Gastroesophageal sphincter (tissue), 4 donors: Measurements from ENCODE around the gene ABRACL. TPM values are rescaled to one million over a fixed set of nuclear protein-coding genes. Genes with fewer than 3 reads are reported as not detected.

Experiments
- ATAC-seq: fragments of 150-250 bp; one replicate; pipeline ENCODE4 v1.9.1; 2016; ENCODE audit warnings: mild to moderate bottlenecking, moderate library complexity
- H3K27ac ChIP-seq, 4 donors: fragments of 200-600 bp; sonication (generic) in 3 of 4; 1 replicate in 3 of 4; 2 replicates in 1 of 4; pipeline ENCODE4 v1.5.1; 2016 to 2019
- H3K27me3 ChIP-seq: fragments of 200-600 bp; sonication (generic); one replicate; pipeline ENCODE4 v1.5.1; 2019
- H3K36me3 ChIP-seq, 2 donors: fragments of 200-600 bp; sonication (generic); one replicate each; pipeline ENCODE4 v1.5.1; 2019; ENCODE audit warnings: control low read depth in 1 of 2
- H3K4me1 ChIP-seq, 3 donors: fragments of 200-600 bp; sonication (generic); 1 replicate in 2 of 3; 2 replicates in 1 of 3; pipeline ENCODE4 v1.5.1; 2016 to 2019; ENCODE audit warnings: control low read depth in 2 of 3
- H3K4me3 ChIP-seq, 2 donors: fragments of 200-600 bp; sonication (generic); one replicate each; pipeline ENCODE4 v1.5.1; 2019; ENCODE audit warnings: mild to moderate bottlenecking in 1 of 2, moderate library complexity in 1 of 2
- H3K9me3 ChIP-seq, 3 donors: fragments of 200-600 bp; sonication (generic); one replicate each; pipeline ENCODE4 v1.5.1; 2017 to 2019; ENCODE audit warnings: control low read depth in 2 of 3
- EP300 ChIP-seq: sonication (generic); formaldehyde crosslinking; IDR thresholded peaks from one replicate; pipeline ENCODE4 v1.6.1; 2017; ENCODE audit warnings: antibody characterized with exemption, mild to moderate bottlenecking
- POLR2A ChIP-seq, 2 donors: fragments of 450-650 bp; IDR thresholded peaks; one replicate each; pipeline ENCODE4 v1.6.1; 2017; ENCODE audit warnings: antibody characterized with exemption in 2 of 2, mild to moderate bottlenecking in 2 of 2, moderate library complexity in 1 of 2
- POLR2AphosphoS5 ChIP-seq: sonication (generic); formaldehyde crosslinking; IDR thresholded peaks from one replicate; pipeline ENCODE4 v1.6.1; 2017; ENCODE audit warnings: antibody characterized with exemption
- WGBS, 2 donors: methylation state at CpG; one replicate each; pipeline ENCODE4 v1.1.5; 2018; ENCODE audit warnings: low coverage in 1 of 2; 5-methylcytosine and 5-hydroxymethylcytosine counted together
- total RNA-seq, 4 donors: library from RNA; depleted of rRNA; stranded (reverse); fragments of >200 nt; gene quantifications; one replicate each; pipeline ENCODE4 v1.1.0, GENCODE V29; 2016
- TF ChIP-seq, protein P1 (sequence below), 4 experiments: fragments of 200-600 bp in 2 of 4; fragments of 450-650 bp in 2 of 4; sonication (generic) in 1 of 4; IDR thresholded peaks; one replicate each; pipeline ENCODE4 v1.5.1; 2017 to 2019; ENCODE audit warnings: antibody characterized with exemption in 4 of 4, mild to moderate bottlenecking in 2 of 4, moderate library complexity in 2 of 4

Gene ABRACL
- total RNA-seq, 4 donors from 2014 or later, result 0.78 to 11.9 (median 8.4) TPM

DNA sequence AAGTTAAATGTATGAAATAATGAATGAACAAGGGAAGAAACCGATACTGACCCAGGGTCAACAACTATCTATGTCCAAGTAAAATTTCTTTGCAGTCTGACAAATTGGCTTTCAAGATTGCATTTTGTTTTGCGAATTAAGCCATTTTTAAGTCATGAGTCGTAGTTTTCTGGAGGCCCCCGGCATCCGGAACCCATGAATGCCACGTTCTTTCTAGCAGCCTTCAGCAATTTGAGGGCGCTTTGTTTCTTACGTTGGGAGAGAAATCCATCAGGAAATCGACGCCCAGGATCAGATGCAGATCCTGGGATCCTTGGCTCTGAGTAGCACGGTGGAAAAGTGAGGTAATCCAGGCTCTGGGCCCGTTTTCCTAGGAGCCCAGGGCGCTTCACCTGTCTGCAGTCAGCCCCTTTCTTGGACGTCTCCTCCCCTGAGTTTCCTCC lies 309 bp upstream of the ABRACL start:
- 3 to 4% methylated on average over 7 to 10 of the region's 14 CpGs for WGBS, 2 donors
- ATAC-seq, result no peak
- no peaks in the 10 kb centered on the region for H3K27me3 ChIP-seq
- TF ChIP-seq, protein P1, sequence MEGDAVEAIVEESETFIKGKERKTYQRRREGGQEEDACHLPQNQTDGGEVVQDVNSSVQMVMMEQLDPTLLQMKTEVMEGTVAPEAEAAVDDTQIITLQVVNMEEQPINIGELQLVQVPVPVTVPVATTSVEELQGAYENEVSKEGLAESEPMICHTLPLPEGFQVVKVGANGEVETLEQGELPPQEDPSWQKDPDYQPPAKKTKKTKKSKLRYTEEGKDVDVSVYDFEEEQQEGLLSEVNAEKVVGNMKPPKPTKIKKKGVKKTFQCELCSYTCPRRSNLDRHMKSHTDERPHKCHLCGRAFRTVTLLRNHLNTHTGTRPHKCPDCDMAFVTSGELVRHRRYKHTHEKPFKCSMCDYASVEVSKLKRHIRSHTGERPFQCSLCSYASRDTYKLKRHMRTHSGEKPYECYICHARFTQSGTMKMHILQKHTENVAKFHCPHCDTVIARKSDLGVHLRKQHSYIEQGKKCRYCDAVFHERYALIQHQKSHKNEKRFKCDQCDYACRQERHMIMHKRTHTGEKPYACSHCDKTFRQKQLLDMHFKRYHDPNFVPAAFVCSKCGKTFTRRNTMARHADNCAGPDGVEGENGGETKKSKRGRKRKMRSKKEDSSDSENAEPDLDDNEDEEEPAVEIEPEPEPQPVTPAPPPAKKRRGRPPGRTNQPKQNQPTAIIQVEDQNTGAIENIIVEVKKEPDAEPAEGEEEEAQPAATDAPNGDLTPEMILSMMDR (IDR thresholded peaks at IDR 0.05), result no peak
- no peak for TF ChIP-seq EP300
- TF ChIP-seq POLR2A (IDR thresholded peaks at IDR 0.05), result no peak
- TF ChIP-seq POLR2AphosphoS5, result no peak
- H3K9me3 ChIP-seq, result no peaks in the 10 kb centered on the region
- H3K36me3 ChIP-seq, result no peaks in the 10 kb centered on the region
- H3K4me1 ChIP-seq, result peaks cover 0 to 21% (median 5%) of the 10 kb centered on the region in 3 donors
- H3K4me3 ChIP-seq, result peak overlapping the region; percentile 57 to 93
- peak overlapping the region in 3 of 4 donors; percentile 78 to 85 (median 79) for H3K27ac ChIP-seq

DNA sequence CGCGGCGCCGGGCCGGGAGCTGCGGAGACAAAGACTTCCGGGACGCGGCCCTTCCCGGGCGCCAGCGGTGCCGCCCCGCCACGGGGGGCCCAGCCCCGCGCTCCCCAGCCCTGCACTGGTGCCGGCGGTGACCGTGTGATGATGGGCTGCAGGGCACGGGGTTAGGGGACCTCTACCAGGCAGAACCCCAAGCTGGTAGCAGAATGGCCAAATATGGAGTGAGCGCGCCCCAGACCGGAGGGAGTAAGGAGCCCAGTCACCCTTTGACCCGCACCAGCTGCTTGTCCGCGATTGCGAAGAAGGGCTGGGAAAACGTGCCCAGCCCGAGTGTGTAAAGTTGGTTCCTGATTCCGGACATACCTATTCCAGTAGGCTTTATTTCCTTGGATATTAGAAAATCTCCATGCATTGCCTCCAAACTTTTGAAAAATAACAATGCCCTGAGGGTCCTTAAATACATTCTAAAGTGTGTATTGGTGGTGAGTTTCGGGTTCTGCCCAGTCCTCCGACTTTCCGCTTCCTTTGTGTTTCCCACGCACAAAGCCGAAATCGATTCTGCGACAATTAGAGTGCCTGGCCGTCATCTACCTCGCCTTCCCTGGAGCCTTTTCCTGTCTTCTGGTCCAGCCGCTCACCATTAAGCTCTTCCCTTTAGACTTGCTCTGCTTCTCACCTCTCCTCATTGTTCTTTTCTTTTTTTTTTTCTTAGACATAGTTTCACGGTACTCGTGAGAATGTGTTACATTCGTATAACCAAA lies 1.1 kb downstream of the ABRACL start:
- peak; percentile 70 for ATAC-seq
- 15 to 20% methylated on average over 15 to 23 of the region's 44 CpGs for WGBS, 2 donors
- peak overlapping the region in 3 of 4 donors; percentile 78 to 85 (median 79) for H3K27ac ChIP-seq
- H3K4me1 ChIP-seq, result peaks cover 0 to 21% (median 5%) of the 10 kb centered on the region in 3 donors
- H3K4me3 ChIP-seq, result peak overlapping the region; percentile 57 to 93
- TF ChIP-seq POLR2A (IDR thresholded peaks at IDR 0.05) (no peak), POLR2AphosphoS5 (peak; percentile 52)
- TF ChIP-seq, protein P1 (IDR thresholded peaks at IDR 0.05), result no peak
- no peaks in the 10 kb centered on the region for H3K9me3 ChIP-seq
- no peaks in the 10 kb centered on the region for H3K27me3 ChIP-seq
- no peaks in the 10 kb centered on the region for H3K36me3 ChIP-seq

DNA sequence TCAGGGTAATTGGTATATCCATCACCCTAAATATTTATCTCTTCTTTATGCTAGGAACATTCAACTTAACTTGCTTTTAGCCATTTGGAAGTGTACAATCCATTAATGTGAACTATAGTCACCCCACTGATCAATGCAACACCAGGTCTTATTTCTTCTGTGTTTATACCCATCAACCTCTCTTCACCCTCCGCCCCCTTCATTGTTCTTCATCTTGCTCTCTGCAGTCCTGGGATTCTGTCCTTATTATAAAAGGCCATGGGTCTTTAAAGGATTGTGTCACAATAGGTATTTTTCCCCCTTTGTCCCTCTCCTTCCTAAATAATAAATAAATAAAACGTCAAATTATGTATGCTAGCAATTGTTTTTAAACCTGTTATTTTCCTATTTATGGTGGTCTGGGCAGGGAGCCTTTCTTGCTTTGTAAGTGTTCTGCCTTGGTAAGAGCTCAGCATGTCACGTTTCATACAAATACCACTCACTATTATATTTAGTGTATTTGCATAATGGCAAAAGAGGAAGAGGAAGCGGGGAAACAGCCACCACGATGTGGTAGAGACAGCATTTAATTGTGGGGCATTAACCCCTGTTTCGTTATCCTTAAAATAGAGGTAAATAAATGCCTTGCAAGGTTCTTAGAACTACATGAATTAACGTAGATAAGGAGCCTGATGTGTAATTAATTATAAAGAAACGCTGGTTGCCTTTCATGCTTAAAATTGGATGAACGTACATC lies 1.9 kb downstream of the ABRACL start:
- H3K27ac ChIP-seq, result peak overlapping the region in 2 of 4 donors; percentile 79 to 85
- H3K4me3 ChIP-seq, result peak overlapping the region in 1 of 2 donors; percentile 93
- 66 to 82% methylated on average over 9 of the region's 9 CpGs for WGBS, 2 donors
- ATAC-seq, result no peak
- H3K36me3 ChIP-seq, result peaks cover 0 to 6% of the 10 kb centered on the region in 2 donors
- H3K9me3 ChIP-seq, result no peaks in the 10 kb centered on the region
- TF ChIP-seq, protein P1 (IDR thresholded peaks at IDR 0.05), result no peak
- no peak for TF ChIP-seq POLR2AphosphoS5
- TF ChIP-seq POLR2A (IDR thresholded peaks at IDR 0.05), result no peak
- TF ChIP-seq EP300, result no peak
- no peaks in the 10 kb centered on the region for H3K27me3 ChIP-seq
- peaks cover 0 to 21% (median 5%) of the 10 kb centered on the region in 3 donors for H3K4me1 ChIP-seq

- ATAC-seq, result no peak
- no peaks in the 10 kb centered on the region for H3K4me1 ChIP-seq
- H3K9me3 ChIP-seq, result no peaks in the 10 kb centered on the region
- H3K4me3 ChIP-seq, result no peak overlapping the region
- no peaks in the 10 kb centered on the region for H3K27me3 ChIP-seq
- peaks cover 0 to 44% of the 10 kb centered on the region in 2 donors for H3K36me3 ChIP-seq
- 69 to 79% methylated on average over 5 of the region's 5 CpGs for WGBS, 2 donors
- TF ChIP-seq, protein P1 (IDR thresholded peaks at IDR 0.05), result no peak
- no peak for TF ChIP-seq POLR2AphosphoS5
- TF ChIP-seq EP300, result no peak
- no peak for TF ChIP-seq POLR2A (IDR thresholded peaks at IDR 0.05)
- H3K27ac ChIP-seq, result no peak overlapping the region
These were observed 8.9 kb downstream of the ABRACL start for GRCh38 chr6:139037490-139037889.
